ENCODE measurements around the gene RANBP1. TPM values are rescaled to one million over a fixed set of nuclear protein-coding genes. Genes with fewer than 3 reads are reported as not detected.

Gene RANBP1
- polyA plus RNA-seq, 1 of the 3 experiments (the other 2 are of a cell fraction), result 502 TPM

DNA sequence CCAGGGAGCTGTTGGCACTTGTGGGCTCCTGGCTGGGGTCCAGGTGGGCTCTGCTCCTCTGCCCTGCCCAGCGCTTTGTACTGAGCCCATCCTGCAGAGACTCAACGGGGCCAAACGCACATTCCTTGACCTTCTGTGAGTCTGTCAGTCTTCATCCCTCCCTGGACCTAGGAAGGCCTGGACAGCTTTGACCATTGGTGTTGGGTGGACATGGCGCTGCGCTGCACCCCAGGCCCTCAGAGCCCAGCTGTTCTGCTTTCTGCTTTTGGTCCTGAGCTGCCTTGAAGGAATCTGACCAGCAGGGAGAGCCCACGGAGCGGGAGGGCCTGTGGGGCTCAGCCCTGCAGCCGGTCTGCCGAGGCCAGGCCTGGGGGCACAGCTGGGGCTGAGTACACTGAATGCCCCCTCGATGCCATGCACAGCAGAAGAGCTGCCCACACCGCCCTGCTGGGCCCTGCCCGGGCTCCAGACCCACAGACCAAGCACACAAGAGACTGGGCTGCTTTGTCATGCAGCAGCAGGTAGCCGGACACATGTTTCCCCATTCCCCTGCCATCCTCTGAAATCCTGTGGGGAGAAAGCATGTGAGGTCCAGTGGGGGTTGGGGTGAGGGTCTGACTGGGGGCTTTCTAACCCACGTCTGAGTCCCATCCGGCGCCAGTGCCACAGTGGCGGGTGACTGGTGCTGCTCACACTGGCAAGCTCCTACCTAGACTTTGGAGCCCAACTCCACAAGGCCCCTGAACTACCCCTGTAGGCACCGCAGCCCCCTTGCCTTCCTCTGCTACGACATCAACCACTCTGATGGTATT lies 59.1 kb downstream of the RANBP1 start:
- Histone ChIP-seq H3K79me2 (ENCODE audit: insufficient read depth) (no peaks in the 10 kb centered on the region), H3K9me3 (no peaks in the 10 kb centered on the region), H3K9ac (no peak overlapping the region), H3K9me2 (no peaks in the 10 kb centered on the region), H3K27me3 (ENCODE audit: insufficient read depth) (no peaks in the 10 kb centered on the region; the same call in 1 of the 2 replicates), H3K4me2 (no peak overlapping the region), H3K36me3 (replicated peaks in 1 of 2; ENCODE audit: control insufficient read depth in 1 of 2, insufficient read depth in 2 of 2, low read length in 1 of 2) (no peaks in the 10 kb centered on the region), H3K4me3 (ENCODE audit: low read depth in 2 of 2, low read length in 1 of 2) (no peak overlapping the region), H2AFZ (ENCODE audit: low read depth) (no peak overlapping the region), H4K20me1 (ENCODE audit: insufficient read depth) (no peaks in the 10 kb centered on the region), H3K27ac (ENCODE audit: low read depth in 2 of 2, low read length in 1 of 2) (no peak overlapping the region), H3K4me1 (ENCODE audit: control insufficient read depth in 1 of 2, insufficient read depth in 2 of 2, low read depth in 1 of 2, low read length in 1 of 2) (peaks cover 0 to 3% of the 10 kb centered on the region in 2 experiments; a peak in 1 of 4 replicates), H3F3A (replicated peaks; ENCODE audit: insufficient read depth) (no peaks in the 10 kb centered on the region)
- DNase-seq, result no peak
- POLR2A ChIA-PET, result no interaction called here
- CTCF ChIA-PET, result interaction anchor here (1.1 to 2.0 kb wide), 4 partner anchors 18 to 111 kb away, joined by 4 to 13 read pairs (median 4); no protein-coding TSS in a partner anchor
- 55% methylated on average over 8 of the region's 19 CpGs for WGBS (ENCODE audit: low lambda C conversion rate)
- peak; percentile 17; the same call in 1 of the 2 replicates for TF ChIP-seq CTCF (IDR thresholded peaks at IDR 0.05)
- TF ChIP-seq RAD21 (IDR thresholded peaks at IDR 0.05; ENCODE audit: low read length), result peak; percentile 24; the same call in 1 of the 2 replicates
- no peak for TF ChIP-seq ZBTB33 (IDR thresholded peaks at IDR 0.05; ENCODE audit: borderline replicate concordance, low read depth)

DNA sequence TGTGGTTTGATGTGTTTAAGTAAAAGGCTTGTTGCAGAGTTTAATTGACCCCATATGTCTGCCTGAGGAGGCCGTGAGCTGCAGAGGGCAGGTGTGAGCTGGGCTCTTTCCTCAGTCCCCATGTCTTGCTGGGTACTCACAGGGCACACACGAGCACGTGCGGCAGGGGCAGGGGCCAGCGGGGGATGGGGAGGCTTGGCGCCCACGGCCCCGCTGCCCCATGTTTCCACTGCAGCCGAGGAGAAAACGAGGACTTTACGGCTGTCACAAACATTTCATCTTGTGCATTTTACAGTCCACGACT lies 59.6 kb downstream of the RANBP1 start:
- no peaks in the 10 kb centered on the region for H3K9me2 ChIP-seq
- no peaks in the 10 kb centered on the region for H3K36me3 ChIP-seq (replicated peaks in 1 of 2; ENCODE audit: control insufficient read depth in 1 of 2, insufficient read depth in 2 of 2, low read length in 1 of 2)
- DNase-seq, result peak; percentile 63
- no peak overlapping the region for H3K27ac ChIP-seq (ENCODE audit: low read depth in 2 of 2, low read length in 1 of 2)
- H2AFZ ChIP-seq (ENCODE audit: low read depth), result no peak overlapping the region
- no peak overlapping the region for H3K4me3 ChIP-seq (ENCODE audit: low read depth in 2 of 2, low read length in 1 of 2)
- POLR2A ChIA-PET, result no interaction called here
- H3K79me2 ChIP-seq (ENCODE audit: insufficient read depth), result no peaks in the 10 kb centered on the region
- no peaks in the 10 kb centered on the region for H4K20me1 ChIP-seq (ENCODE audit: insufficient read depth)
- TF ChIP-seq MEF2A (IDR thresholded peaks at IDR 0.05; ENCODE audit: borderline replicate concordance, low read depth), result no peak
- TF ChIP-seq FOXJ3 (CRISPR knock-in tag; IDR thresholded peaks at IDR 0.05), result no peak
- no peak for TF ChIP-seq PBX3 (IDR thresholded peaks at IDR 0.05)
- no peak for TF ChIP-seq FOSL2 (IDR thresholded peaks at IDR 0.05; ENCODE audit: borderline replicate concordance, low read depth)
- H3K9ac ChIP-seq, result no peak overlapping the region
- no peaks in the 10 kb centered on the region for H3K9me3 ChIP-seq
- H3K27me3 ChIP-seq (ENCODE audit: insufficient read depth), result no peaks in the 10 kb centered on the region; the same call in 1 of the 2 replicates
- peaks cover 0 to 3% of the 10 kb centered on the region in 2 experiments; a peak in 1 of 4 replicates for H3K4me1 ChIP-seq (ENCODE audit: control insufficient read depth in 1 of 2, insufficient read depth in 2 of 2, low read depth in 1 of 2, low read length in 1 of 2)
- no peak overlapping the region for H3K4me2 ChIP-seq
- CTCF ChIA-PET, result interaction anchor here (1.1 to 2.0 kb wide), 4 partner anchors 19 to 110 kb away, joined by 4 to 13 read pairs (median 4); no protein-coding TSS in a partner anchor
- no peaks in the 10 kb centered on the region for H3F3A ChIP-seq (replicated peaks; ENCODE audit: insufficient read depth)
- 72% methylated on average over 5 of the region's 12 CpGs for WGBS (ENCODE audit: low lambda C conversion rate)

Measured in SK-N-SH (cell line).